Activated gamma-delta T cell (primary cell): ENCODE results near the gene C22orf15.
A peak's percentile ranks its signal among the peaks of the same experiment; 100 is the strongest.

Experiments used
- DNase-seq: peaks from one replicate; lab custom pipeline; 2025; lab: John Stamatoyannopoulos, UW

C22orf15 gene

DNA sequence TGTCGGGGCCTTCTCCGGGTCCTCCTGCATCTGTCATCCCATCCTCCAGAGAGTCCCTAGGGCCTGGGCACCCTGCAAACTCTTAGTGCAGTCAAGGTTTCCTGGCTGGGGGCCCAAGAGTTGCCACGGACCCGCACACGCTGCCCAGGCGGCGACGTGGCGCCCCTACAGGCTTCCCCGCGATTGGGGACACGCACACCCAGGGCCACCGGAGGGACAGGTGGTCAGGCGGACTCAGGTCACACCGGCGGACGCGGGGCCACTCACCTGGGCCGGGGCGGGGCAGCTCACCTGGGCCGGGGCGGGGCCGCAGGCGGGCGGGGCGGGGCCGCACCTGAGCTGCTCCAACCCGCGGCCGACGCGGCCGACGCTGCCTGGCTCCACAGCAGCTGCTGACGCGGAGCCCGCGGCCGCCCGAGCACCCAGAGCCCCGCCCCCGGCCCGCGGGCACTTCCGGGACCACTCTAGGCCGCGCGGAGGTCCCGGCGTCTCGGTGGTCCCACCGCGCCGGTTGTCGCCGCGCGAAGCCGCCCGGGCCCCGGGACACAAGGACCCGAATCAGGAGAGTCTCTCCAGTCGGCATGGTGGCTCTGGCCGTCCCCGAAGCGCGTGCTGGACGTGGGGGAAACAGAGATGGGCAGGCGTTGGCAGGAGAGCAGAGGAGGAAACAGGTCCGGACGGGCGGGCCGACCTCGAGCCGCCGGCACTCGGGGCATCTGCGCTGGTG is 11.9 kb upstream of the C22orf15 start, which contains the start of gene ZNF70:
Gene ZNF70 (minus strand): TSS at position 399 of the 727 bp plus-strand sequence. CDS start 5,972 bp downstream, outside the sequence.
- peak; percentile 81 for DNase-seq

DNA sequence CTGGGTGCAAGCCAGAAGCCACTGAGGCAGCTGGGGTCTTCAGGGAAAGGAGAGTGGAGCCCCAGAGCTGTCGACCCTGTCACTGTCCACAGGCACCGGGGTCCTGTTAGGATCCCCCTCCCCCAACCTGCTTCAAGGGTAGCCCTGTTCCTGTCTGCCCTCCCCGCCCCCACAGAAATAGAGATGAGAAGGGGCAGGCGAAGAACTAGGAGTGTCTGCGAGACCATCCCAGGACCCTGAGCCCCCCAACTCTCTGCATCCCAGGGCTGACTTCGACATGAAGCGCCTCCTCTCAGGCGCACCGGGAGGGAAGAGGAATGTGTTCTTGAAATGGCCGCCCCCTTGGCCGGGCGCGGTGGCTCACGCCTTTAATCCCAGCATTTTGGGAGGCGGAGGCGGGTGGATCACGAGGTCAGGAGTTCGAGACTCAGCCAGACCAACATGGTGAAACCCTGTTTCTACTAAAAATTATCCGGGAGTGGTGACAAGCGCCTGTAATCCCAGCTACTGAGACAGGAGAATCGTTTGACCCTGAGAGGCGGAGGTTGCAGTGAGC is 11.3 kb upstream of the C22orf15 start:
- DNase-seq, result no peak

DNA sequence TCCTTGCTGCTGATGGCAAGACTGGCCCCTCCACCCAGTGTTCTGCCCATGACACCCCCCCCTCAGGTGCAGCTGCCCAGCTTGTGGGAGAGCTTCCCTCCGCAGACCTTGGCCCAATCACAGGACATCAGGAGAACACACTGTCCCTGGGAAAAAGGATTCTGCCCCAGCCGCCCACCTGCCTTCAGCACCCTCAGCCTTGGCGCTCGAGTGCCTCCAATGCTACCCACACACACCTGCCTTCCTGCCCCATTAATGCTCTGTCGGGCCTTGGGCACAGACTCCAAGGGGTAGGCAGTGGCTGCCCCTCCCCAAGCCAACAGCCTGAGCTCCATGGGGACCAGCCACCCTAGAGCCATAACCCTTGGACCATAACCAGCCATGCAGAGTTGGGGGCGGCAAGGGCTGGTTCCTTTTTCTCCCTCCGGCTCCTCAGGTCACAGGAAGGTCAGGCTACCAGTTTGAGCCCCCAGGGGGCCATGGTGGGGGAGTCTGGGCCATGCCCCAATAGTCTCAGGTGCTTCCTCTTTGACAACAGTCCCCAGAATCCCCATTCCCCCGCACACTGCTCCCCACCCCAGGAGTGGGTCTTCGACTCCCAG is 10.6 kb upstream of the C22orf15 start:
- no peak for DNase-seq

- no peak for DNase-seq
These were observed 10.0 kb upstream of the C22orf15 start for GRCh38 chr22:23752750-23753149.

GRCh38 chr22:23753385-23753784 is 9.4 kb upstream of the C22orf15 start:
- no peak for DNase-seq

DNA sequence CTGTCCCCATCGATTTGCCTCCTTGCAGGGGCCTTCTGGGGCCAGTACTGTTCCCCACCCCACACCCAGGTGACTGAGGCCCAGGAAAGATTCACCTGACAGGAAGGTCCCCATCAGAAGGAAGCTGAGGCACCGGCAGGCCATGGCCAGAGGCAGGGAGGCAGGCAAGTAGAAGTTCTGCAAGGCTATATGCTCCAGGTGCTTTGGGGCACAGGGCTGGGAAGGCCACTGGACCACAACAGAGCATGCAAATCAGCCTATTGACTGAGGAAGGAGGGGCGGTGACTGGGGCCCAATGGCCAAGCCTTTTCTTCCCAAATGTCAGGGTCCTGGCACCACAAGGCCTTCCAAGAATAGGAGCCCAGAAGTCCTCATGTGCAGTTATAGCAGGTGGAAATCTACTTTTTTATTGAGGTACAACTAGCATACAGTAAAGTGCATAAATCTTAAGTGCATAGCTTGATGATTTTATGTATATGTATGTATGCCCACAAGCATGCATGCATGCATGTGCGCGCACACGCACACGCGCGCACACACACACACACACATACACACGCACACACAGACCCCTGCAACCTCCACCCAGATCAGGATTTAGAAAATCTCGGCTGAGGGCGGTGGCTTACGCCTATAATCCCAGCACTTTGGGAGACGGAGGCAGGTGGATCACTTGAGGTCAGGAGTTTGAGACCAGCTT is 8.4 kb upstream of the C22orf15 start, which contains the start of gene VPREB3:
Gene VPREB3 (minus strand): TSS at position 206 of the 700 bp plus-strand sequence. CDS start 62 bp downstream, at position 144.
- no peak for DNase-seq

DNA sequence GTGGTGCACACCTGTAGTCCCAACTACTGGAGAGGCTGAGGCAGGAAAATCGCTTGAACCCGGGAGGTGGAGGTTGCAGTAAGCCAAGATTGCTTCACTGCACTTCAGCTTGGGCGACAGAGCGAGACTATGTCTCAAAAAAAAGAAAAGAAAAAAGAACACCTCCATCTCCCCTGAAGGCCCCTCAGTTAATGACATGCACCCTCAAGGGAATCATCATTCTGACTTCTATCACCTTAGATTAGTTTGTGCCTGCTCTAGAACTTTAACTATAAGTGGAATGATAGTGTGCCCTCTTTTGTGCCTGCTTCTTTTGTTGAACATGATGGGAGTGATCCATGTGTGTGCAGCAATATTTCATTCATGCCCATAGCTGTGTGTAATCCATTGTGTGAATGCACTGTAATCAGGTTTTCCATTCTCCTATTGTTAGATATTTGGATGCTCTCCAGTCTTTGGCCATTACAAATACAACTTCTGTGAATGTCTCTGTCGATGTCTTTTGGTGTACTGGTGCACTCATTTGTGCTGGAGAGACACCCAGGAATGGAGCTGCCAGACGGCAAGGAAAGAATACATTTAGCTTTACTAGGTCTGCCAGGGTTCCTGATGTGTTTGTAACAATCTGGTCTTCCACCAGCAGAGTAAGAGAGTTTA is 7.7 kb upstream of the C22orf15 start:
- no peak for DNase-seq

GRCh38 chr22:23755711-23756110 is 7.1 kb upstream of the C22orf15 start:
- no peak for DNase-seq

DNA sequence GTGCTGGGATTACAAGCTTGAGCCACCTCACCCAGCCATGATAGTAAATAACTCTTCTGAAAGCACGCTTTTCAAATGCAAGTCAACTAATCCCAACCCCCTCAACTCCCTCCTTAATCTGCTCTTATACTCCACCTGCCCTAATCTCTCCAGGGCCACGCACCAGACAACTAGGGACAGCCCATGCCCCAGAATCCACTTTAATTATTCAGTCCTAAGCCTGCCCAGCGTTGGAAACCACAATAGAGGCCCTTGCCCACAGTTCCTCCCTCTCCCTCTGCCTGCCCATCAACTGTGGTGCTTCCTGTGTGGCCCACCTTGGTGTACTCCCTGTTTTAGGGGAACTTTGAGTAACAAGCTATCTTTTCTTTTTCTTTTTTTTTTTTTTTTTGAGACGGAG is 5.9 kb upstream of the C22orf15 start:
- DNase-seq, result no peak

GRCh38 chr22:23759566-23759965 is 3.2 kb upstream of the C22orf15 start:
- DNase-seq, result no peak

- DNase-seq, result no peak
These were observed 2.7 kb upstream of the C22orf15 start for GRCh38 chr22:23760056-23760455.

DNA sequence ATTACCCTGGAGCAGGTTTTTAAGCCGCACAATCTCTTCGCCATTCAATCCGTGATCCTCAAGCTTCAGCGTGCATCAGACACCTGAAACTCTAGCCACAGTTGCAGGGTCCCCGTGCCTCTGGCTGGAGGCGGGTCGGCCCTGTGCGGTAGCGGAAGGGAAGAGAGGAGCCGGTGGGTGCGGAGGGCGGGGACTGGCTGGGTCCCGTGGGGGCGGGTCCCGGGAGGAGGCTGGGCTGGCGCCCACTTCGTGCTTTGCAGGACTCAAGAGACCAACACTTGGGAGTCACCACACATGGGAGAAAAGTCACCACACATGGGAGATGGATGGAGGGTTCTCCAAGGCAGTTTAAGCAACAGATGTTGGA is 772 bp downstream of the C22orf15 start:
- peak; percentile 42 for DNase-seq

DNA sequence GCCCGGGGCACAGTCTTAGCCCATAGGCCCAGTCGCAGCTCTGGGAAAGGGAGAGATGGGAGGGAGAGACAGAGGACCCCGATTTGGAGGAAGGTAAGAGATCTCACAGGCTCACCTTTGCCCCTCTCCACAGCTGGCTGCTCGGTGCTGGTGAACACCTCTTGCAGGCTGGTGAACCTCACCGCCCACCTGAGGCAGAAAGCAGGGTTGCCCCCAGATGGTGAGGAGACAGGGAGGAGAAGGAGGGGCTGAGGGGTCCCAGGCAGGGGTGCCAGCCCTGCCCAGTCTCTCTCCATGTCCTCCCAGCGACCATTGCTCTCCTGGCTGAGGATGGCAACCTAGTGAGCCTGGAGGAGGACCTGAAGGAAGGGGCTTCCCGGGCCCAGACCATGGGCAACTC is 1.2 kb downstream of the C22orf15 start:
- DNase-seq, result no peak

DNA sequence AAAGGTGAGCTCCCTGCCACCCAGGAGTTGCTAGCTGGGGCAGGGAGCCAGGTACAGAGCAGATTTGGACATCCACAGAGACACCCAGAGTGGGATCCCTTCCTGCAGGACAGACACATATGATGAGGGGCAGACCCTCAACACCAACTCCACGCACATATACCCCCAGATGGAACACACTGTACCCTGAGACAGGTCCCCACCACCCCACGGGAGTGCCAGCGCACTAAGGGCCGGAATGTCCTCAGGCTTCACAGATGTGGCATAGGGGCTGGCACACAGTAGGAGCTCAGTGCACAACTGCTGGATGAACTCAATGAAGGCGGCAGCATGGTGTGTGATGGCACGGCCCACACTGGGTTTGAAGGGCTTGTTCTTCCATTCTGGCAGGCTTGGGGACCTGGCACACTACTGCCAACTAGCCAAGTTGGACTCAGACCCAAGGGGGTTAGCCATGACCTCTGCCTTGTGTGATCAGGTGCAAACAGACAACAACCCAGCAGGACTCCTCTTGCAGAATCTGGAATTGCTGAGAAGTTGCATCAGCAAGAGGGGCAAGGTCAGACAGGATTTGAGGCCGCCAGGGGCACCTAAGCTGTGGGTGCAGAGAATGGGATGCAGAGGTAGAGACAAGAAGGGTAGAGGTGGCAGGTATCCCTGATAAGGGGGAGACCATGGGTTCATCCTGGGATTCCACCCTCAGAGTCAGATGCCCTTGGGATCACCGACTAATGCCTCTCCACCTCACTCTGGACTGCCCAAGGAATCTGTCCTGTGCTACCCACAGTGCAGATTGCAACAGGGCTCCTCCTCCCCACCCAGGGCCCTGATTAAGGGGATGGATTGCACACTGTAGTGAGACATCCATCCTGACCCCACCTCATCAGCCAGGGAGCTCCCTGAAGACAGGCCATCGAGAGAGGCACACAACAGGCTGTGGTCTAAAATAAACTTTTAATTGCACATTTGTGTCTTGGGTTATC is 2.4 kb downstream of the C22orf15 start:
- DNase-seq, result no peak

- DNase-seq, result no peak
These were observed 4.5 kb downstream of the C22orf15 start for GRCh38 chr22:23767303-23767672.

DNA sequence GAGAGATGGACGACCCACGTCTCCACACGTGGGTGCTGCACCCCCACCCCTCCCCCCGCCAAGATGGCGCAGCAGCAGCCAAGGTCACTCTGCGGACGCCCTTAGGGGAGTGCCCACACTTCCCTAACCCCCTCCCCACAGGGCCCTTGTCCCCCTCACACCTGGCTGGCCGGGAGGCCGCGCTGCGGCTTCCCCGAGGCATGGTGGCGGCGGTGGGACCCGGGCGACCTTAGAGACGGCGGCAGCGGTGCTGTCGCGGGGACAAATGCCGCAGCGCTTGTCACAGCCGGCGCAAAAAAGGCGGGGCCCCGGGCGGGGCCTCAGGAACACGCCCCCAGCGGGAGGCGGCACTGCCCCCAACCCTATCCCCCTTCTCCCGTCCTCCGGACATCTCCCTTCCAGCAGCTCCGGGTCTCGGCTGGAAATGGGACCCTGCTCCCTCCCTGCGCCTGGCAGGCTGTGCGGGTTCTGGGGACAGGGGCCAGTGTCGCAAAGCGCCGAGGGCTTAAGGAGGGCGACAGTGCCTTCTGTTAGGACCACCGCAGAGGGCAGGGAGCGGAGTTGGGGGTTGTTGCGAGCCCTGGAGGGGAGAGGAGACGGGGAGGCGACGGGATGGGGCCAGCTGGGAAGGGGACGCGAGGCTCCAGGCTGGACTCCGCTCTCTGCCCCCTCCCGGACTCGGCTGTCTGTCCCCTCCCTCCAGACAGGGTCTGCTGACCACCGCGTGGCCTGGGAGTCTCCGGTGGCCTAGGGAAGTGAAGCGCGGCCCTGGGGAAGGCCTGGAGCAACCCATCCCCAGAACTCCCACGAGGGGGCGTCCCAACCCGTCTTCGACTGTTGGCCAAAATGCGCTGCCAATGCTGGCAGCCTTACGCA is 5.1 kb downstream of the C22orf15 start, which contains the start of gene CHCHD10:
Gene CHCHD10 (minus strand): TSS at position 300 of the 876 bp plus-strand sequence. CDS start 98 bp downstream, at position 202.
- DNase-seq, result peak; percentile 60

DNA sequence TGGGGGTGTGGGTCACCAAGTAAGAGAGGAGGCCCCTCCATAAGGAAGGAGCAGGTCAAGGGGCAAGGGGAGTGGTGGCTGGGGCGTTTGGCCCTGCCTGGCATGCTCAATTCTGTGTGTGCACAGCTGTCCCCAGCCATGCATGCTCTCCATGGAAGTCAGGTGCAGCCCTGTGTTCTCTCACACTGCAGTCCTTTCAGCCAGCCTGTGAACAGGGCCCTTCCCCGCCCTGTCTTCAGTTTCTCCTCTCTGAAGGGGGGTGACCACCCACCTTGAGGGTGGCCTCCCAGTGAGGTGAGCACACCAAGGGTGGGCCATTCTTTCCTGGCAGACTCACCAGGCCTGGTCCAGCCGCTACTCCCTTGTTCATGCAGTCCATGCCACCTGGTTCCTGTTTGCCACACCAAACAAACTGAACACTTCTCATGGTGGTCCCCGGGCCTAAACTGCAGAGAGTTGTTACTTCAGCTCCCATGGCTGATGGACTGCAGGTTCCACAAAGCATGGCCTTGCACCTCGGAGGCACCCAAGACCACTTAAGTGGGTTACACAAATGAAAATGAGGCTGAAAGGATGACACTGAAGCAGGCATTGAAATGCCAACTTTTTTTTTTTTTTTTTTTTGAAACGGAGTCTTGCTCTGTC is 6.7 kb downstream of the C22orf15 start:
- DNase-seq, result no peak

DNA sequence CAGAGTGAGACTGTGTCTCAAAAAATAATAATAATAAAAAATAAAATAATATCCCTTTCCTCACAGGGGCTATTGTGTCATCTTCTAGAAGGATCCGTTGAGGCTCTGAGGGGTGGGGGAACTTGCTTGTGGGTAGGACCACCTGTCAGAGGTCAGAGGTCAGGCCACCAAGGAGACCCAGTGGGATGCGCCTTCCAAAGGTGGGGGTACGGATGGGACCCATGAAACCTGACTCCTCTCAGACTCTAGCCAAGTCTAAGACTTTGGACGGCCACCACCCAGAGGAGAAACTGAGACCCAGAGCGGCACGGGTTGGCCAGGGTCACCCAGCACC is 9.5 kb downstream of the C22orf15 start:
- no peak for DNase-seq
